BLaER1 (cell line): ENCODE measurements around the gene PLCH1.

Experiments
- H3K27ac ChIP-seq: shearing (Covaris generic); formaldehyde crosslinking; 2 replicates; pipeline ENCODE4 v1.8.1; 2022
- H3K27me3 ChIP-seq: shearing (Covaris generic); formaldehyde crosslinking; 2 replicates; pipeline ENCODE4 v1.8.1; 2022
- H3K36me3 ChIP-seq: shearing (Covaris generic); formaldehyde crosslinking; 2 replicates; pipeline ENCODE4 v1.8.1; 2022
- H3K4me1 ChIP-seq: shearing (Covaris generic); formaldehyde crosslinking; 2 replicates; pipeline ENCODE4 v1.8.1; 2022
- H3K4me2 ChIP-seq: shearing (Covaris generic); formaldehyde crosslinking; 2 replicates; pipeline ENCODE4 v1.8.1; 2022
- H3K4me3 ChIP-seq: shearing (Covaris generic); formaldehyde crosslinking; 2 replicates; pipeline ENCODE4 v1.8.1; 2022
- H3K9ac ChIP-seq: shearing (Covaris generic); formaldehyde crosslinking; 2 replicates; pipeline ENCODE4 v1.8.1; 2022
- H3K9me3 ChIP-seq: shearing (Covaris generic); formaldehyde crosslinking; 2 replicates; pipeline ENCODE4 v1.8.1; 2022
- H4K20me1 ChIP-seq: shearing (Covaris generic); formaldehyde crosslinking; 2 replicates; pipeline ENCODE4 v1.8.1; 2022
- Cebpa-rat ChIP-seq: shearing (Covaris generic); IDR thresholded peaks from 2 replicates; pipeline ENCODE4 v1.8.1; 2022

The PLCH1 gene

DNA sequence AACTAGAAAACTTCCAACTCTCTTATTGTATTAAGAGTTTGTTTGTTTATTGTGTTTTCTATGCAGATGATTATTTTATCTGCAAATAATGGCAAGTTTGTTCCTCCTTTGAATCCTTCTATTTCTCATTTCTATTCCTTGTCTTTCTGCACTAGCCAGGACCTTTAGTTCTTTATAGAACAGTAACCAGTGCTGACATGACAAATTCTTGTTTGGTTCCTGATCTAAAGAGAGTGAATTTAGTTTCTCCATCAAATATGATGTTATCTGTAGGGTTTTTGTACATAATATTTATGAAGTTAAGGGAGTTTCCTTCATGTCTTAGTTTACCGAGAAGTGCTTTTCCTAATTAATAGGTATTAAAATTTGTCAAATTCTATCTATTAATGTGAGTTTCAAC, 350.6 kb downstream of the PLCH1 start:
- H3K27ac ChIP-seq, result no peak overlapping the region
- H3K9me3 ChIP-seq, result peaks cover 6% of the 10 kb centered on the region; the same call in 1 of the 2 replicates
- no peak overlapping the region for H3K4me2 ChIP-seq
- no peak overlapping the region for H3K4me3 ChIP-seq
- H4K20me1 ChIP-seq, result no peaks in the 10 kb centered on the region
- TF ChIP-seq Cebpa-rat, result no peak
- H3K9ac ChIP-seq, result no peak overlapping the region
- no peaks in the 10 kb centered on the region for H3K27me3 ChIP-seq
- no peaks in the 10 kb centered on the region for H3K4me1 ChIP-seq
- no peaks in the 10 kb centered on the region for H3K36me3 ChIP-seq

DNA sequence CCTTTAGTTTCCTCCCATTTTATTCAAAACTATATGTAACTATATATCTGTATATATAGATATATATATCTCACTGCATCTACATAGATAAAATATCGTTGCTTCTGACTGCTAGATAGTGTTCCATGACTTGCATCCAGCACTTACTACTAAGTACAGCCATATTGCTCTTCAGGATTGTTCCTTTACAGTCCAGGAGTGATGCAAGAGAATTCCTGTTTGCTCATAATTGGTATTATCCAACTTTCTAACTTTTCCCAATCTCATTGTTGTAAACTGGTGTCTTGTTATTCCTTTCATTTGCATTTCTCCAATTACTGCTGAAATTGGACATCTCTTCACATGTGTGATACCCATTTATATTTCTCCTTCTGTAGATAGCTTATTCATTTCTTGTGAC, 351.6 kb downstream of the PLCH1 start:
- H3K4me3 ChIP-seq, result no peak overlapping the region
- H3K4me2 ChIP-seq, result no peak overlapping the region
- no peak overlapping the region for H3K9ac ChIP-seq
- H3K27me3 ChIP-seq, result no peaks in the 10 kb centered on the region
- H3K4me1 ChIP-seq, result no peaks in the 10 kb centered on the region
- TF ChIP-seq Cebpa-rat, result no peak
- H3K36me3 ChIP-seq, result no peaks in the 10 kb centered on the region
- peaks cover 6% of the 10 kb centered on the region; the same call in 1 of the 2 replicates for H3K9me3 ChIP-seq
- no peak overlapping the region for H3K27ac ChIP-seq
- H4K20me1 ChIP-seq, result no peaks in the 10 kb centered on the region

- Histone ChIP-seq H3K4me2 (no peak overlapping the region), H3K36me3 (no peaks in the 10 kb centered on the region), H3K4me1 (no peaks in the 10 kb centered on the region), H3K4me3 (no peak overlapping the region), H3K27ac (no peak overlapping the region), H3K9me3 (peaks cover 6% of the 10 kb centered on the region; the same call in 1 of the 2 replicates), H3K27me3 (no peaks in the 10 kb centered on the region), H4K20me1 (no peaks in the 10 kb centered on the region), H3K9ac (no peak overlapping the region)
- no peak for TF ChIP-seq Cebpa-rat
Measured at GRCh38 chr3:155392138-155392537, 352.7 kb downstream of the PLCH1 start.

GRCh38 chr3:155391551-155391958, 353.3 kb downstream of the PLCH1 start:
- Histone ChIP-seq H3K4me2 (no peak overlapping the region), H3K27ac (no peak overlapping the region)
- TF ChIP-seq Cebpa-rat, result no peak

DNA sequence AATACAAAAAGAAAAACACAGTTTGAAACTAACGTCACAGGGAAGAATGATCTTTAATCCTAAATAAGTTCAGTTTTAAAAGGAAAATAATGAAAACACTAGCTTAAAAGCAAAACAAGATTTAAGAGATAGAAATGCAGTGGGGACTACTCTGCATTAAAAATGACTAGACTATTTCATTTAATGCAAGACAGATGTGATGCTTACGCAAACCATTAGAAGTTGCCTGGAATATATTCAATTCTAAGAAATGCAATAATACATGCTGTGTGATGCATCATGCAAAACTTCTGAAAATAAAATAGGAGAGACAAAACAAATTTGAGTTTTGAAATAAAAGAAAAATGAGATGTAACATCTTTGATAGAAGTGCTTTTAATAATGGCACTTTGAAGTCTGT, 353.8 kb downstream of the PLCH1 start:
- Histone ChIP-seq H3K4me2 (no peak overlapping the region), H3K4me3 (no peak overlapping the region), H3K4me1 (no peaks in the 10 kb centered on the region), H3K9ac (no peak overlapping the region), H3K36me3 (no peaks in the 10 kb centered on the region), H3K27me3 (no peaks in the 10 kb centered on the region), H3K9me3 (peaks cover 6% of the 10 kb centered on the region; the same call in 1 of the 2 replicates), H4K20me1 (no peaks in the 10 kb centered on the region), H3K27ac (no peak overlapping the region)
- no peak for TF ChIP-seq Cebpa-rat

More at GRCh38 chr3:155391551-155391958, 353.3 kb downstream of the PLCH1 start:
- Histone ChIP-seq H3K4me3 (no peak overlapping the region), H3K36me3 (no peaks in the 10 kb centered on the region), H3K9me3 (peaks cover 6% of the 10 kb centered on the region; the same call in 1 of the 2 replicates), H4K20me1 (no peaks in the 10 kb centered on the region), H3K4me1 (no peaks in the 10 kb centered on the region), H3K27me3 (no peaks in the 10 kb centered on the region), H3K9ac (no peak overlapping the region)

DNA sequence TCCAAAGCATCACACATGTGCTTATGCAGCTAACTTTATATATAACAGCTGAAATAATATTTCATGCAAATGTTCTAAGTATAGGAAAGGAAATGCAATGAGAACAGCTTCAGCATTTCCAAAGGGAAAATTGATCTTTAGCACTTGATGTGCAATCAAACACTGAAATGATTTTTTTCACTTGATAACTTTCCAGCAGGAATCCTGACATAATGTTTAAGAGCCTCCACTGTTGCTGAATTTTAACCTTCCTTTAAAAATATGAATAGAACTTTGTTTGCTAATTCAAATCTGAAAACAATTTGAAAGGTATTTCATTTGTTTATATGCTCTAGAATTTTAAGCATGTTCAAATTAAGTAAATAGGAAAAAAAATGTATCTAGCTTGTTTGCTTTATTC, 354.5 kb downstream of the PLCH1 start:
- Histone ChIP-seq H3K27ac (no peak overlapping the region), H3K4me3 (no peak overlapping the region)
- no peak for TF ChIP-seq Cebpa-rat

GRCh38 chr3:155388417-155388816, 356.5 kb downstream of the PLCH1 start:
- Histone ChIP-seq H3K4me3 (no peak overlapping the region), H3K9ac (no peak overlapping the region), H3K36me3 (no peaks in the 10 kb centered on the region), H4K20me1 (no peaks in the 10 kb centered on the region), H3K27me3 (no peaks in the 10 kb centered on the region), H3K27ac (no peak overlapping the region), H3K4me2 (no peak overlapping the region), H3K9me3 (no peaks in the 10 kb centered on the region), H3K4me1 (no peaks in the 10 kb centered on the region)
- TF ChIP-seq Cebpa-rat, result no peak

More for the DNA sequence above, 354.5 kb downstream of the PLCH1 start:
- no peak overlapping the region for H3K4me2 ChIP-seq
- H3K36me3 ChIP-seq, result no peaks in the 10 kb centered on the region
- no peaks in the 10 kb centered on the region for H3K27me3 ChIP-seq
- H3K4me1 ChIP-seq, result no peaks in the 10 kb centered on the region
- peaks cover 6% of the 10 kb centered on the region; the same call in 1 of the 2 replicates for H3K9me3 ChIP-seq
- no peak overlapping the region for H3K9ac ChIP-seq
- H4K20me1 ChIP-seq, result no peaks in the 10 kb centered on the region

DNA sequence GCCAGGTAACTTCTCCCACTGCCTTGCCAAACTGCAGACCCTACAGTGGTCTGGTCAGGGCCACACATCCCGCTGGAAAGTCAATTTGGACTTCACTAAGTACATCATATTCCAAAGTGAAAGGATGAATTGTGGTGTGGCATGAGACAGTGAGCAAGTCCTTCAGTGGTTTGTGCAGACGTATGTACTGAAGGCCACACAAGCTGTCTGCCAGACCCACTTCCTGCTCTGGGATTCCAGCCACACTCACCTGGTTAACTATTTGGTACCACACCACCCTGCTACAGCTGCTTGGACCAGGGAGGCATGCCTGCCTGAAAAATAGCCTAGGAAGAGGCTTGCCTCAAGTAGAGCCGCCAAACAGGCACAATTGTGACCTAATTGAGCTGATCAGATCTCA, 357.3 kb downstream of the PLCH1 start:
- H3K27me3 ChIP-seq, result no peaks in the 10 kb centered on the region
- no peak overlapping the region for H3K4me2 ChIP-seq
- H4K20me1 ChIP-seq, result no peaks in the 10 kb centered on the region
- no peak overlapping the region for H3K4me3 ChIP-seq
- H3K36me3 ChIP-seq, result no peaks in the 10 kb centered on the region
- no peak overlapping the region for H3K9ac ChIP-seq
- no peaks in the 10 kb centered on the region for H3K9me3 ChIP-seq
- H3K27ac ChIP-seq, result no peak overlapping the region
- no peaks in the 10 kb centered on the region for H3K4me1 ChIP-seq
- TF ChIP-seq Cebpa-rat, result no peak

DNA sequence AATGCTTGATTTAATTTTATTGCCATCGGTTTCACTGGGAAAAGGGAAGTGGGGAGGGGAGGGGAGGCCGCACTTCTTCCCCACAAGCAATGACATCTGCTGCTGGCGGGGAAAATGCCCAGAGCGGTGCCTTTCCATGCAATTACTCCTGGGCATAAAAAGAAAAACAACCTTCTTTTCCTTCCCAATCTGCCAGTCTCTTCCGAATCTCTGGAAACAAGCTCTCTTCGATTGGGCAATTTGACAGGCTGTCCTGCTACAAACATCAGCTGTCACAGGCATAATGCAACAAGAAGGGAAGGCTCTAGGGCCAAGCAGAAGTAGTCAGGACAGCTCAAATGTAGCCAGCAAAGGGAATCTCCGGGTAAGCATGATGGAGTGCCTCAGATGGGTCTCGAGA, 358.0 kb downstream of the PLCH1 start:
- no peaks in the 10 kb centered on the region for H4K20me1 ChIP-seq
- H3K4me2 ChIP-seq, result no peak overlapping the region
- H3K9me3 ChIP-seq, result no peaks in the 10 kb centered on the region
- no peaks in the 10 kb centered on the region for H3K27me3 ChIP-seq
- TF ChIP-seq Cebpa-rat, result no peak
- H3K9ac ChIP-seq, result no peak overlapping the region
- no peak overlapping the region for H3K4me3 ChIP-seq
- H3K4me1 ChIP-seq, result no peaks in the 10 kb centered on the region
- H3K36me3 ChIP-seq, result no peaks in the 10 kb centered on the region
- H3K27ac ChIP-seq, result no peak overlapping the region

DNA sequence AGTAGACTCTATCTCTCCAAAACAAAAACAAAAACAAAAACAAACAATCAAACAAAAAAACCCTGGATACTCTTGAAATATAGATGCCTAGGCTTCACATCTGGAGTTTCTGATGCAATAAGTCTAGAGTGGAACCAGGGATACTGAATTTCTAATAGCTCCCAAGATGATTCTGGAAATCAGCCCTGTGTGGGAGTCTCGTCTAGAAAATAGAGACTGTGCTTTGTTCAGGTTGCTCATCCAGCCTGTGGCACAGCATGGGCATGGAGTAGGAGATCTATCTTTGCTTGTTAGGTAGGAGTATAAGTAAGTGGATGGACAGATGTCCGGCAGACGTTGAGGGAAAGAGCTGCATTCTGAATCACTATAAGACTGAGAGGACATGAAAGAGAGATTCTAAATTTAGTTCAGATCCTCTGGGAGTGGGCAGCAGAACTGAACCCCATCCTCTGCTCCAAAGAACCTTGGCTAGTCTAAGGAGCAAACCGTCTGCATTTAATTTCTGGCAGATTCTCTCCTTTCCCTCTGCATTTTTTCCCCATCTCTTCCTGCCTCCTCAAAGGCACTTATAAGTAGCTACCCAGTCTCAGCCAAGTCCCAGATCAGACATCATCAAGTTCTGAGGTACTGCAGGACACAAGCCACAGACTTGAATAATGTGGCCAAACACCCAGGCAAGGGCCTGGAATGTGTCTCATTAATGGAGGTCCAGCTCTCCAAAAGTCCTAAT, 358.8 kb downstream of the PLCH1 start:
- Histone ChIP-seq H3K27ac (no peak overlapping the region), H3K36me3 (no peaks in the 10 kb centered on the region), H3K9me3 (no peaks in the 10 kb centered on the region), H3K9ac (no peak overlapping the region), H4K20me1 (no peaks in the 10 kb centered on the region), H3K4me3 (no peak overlapping the region), H3K4me2 (no peak overlapping the region), H3K27me3 (no peaks in the 10 kb centered on the region), H3K4me1 (no peaks in the 10 kb centered on the region)
- TF ChIP-seq Cebpa-rat, result no peak
